T-helper 2 cell treated with Interferon-gamma antibody and Interleukin-4, amounts not matched to agents 100 ng/mL and 5 ng/mL, for 36 hours (primary cell): ENCODE measurements around the gene ADSS1. TPM values are rescaled to one million over a fixed set of nuclear protein-coding genes. Genes with fewer than 3 reads are reported as not detected.
"Not testable (repeated sequence)": the region's sequence is repeated elsewhere in the genome, so short reads cannot be mapped to it uniquely, and the experiment has no call there.

Experiments
- intact Hi-C: fragments of 100-400 bp; cut with micrococcal nuclease; formaldehyde crosslinking; loops from one replicate; pipeline ENCODE4 v1.15.1; 2023
- total RNA-seq: library from RNA; stranded (reverse); gene quantifications from 2 replicates; pipeline ENCODE4 v1.2.3, GENCODE V29; 2022

ADSS1 gene
- total RNA-seq, 1 donor from 2014 or later = 1.0 TPM

DNA sequence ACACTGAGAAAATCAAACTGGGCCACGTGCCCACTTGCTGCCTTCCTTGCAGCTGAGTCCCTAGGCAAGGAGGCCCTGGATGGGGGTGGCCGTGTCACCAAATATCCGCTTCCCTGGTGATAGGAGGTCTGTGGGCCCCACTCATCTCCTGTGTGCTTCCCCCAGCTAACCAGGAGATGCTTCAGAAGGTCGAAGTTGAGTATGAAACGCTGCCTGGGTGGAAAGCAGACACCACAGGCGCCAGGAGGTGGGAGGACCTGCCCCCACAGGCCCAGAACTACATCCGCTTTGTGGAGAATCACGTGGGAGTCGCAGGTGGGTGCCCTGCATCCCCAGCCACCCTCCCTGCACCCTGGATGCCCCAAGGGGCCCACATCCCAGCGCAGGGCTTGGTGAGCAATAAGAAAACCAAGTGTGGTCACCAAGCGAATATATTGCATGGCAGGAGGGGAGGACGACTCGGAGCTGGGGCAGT lies 22.1 kb downstream of the ADSS1 start:
- intact Hi-C loops = no loop called here

GRCh38 chr14:104746934-104747481 lies 23.0 kb downstream of the ADSS1 start:
- intact Hi-C loops = no loop called here

DNA sequence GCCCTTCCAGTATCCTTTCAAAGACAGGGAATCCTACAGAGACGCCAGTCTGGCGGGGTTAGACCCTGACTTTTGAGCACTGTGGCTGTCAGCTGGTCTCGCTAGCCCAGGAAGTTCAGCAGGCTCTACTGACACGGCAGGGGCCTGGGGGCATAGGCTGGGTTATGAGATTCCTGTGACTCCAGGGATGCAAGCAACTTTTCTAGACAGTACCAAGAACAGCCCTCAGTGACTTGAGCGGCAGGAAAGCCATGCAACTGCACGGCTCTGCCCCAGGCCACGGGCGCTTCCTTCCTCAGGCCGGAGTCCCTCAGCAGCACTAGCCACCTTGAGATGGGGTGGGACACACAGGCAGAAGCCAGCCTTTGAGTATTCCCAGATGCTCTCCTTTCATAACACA lies 23.8 kb downstream of the ADSS1 start:
- intact Hi-C loops = no loop called here

DNA sequence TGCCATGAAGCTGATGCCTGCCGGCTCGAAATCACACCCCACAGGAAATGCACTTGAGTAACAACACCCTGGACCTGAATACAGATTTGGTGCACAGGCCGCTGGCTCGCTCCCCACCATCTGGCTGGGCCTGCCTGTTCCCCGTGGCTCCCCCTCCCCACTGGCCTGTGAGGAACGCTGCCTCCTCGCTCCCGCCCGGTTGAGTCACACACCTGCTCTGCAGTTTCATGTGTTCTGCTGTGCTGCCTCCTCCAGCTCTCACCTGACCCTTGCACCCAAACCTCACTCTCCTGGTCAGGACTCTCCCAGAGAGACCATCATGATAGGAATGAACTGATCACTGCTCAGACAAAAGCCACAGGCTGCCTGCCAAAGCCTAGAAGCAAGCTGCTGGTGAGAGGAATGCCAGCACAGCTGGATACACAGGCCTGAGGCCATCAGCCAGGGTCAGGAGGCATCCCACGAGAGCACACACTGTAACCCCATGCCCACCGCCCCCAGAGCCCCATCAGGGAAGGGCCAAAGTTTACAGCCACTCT lies 25.2 kb downstream of the ADSS1 start:
- intact Hi-C loops = no loop called here

GRCh38 chr14:104750056-104750752 lies 26.2 kb downstream of the ADSS1 start:
- intact Hi-C loops = no loop called here

DNA sequence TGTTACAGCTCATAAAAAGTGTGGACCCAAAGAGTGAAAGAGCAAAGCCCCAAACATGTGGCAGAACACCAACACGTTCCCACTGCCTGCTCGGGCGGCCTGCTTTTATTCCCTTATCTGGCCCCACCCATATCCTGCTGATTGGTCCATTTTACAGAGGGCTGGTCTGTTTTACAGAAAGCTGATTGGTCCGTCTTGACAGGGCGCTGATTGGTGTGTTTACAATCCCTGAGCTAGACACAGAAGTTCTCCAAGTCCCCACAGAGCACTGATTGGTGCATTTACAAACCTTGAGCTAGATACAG lies 26.7 kb downstream of the ADSS1 start:
- intact Hi-C loops = not testable (repeated sequence)

GRCh38 chr14:104751539-104752422 lies 27.8 kb downstream of the ADSS1 start:
- intact Hi-C loops = loop anchor here (2.0 kb wide), 3 partner anchors 27 to 269 kb away; partner anchors contain the start of genes ADSS1 and CDCA4

DNA sequence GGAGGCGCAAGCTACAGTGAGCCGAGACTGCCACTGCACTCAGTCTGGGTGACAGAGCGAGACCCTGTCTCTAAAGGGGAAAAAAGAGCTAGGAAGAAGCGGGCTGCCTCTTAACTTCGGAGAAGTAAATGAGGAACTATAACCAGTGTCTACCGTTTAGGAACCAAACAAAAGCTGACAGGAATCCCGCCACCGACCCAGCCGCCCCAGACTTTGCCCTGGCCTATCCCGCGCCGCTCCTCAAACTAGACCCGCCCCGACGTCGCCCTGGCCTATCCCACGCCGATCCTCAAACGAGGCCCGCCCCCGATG lies 28.4 kb downstream of the ADSS1 start:
- intact Hi-C loops = loop anchor here (2.0 kb wide), 3 partner anchors 28 to 268 kb away; partner anchors contain the start of genes ADSS1 and CDCA4

GRCh38 chr14:104752735-104753527 lies 28.9 kb downstream of the ADSS1 start, which contains the start of gene SIVA1:
Gene SIVA1 (plus strand): TSS chr14:104753147. CDS start chr14:104753202, 55 bp downstream.
- intact Hi-C loops = loop anchor here (1.0 to 2.0 kb wide), 4 partner anchors 28 to 268 kb away; partner anchors contain the start of genes ADSS1 and CDCA4

- intact Hi-C loops = loop anchor here (1.0 to 2.0 kb wide), 4 partner anchors 29 to 267 kb away; partner anchors contain the start of genes ADSS1 and CDCA4
Measured at GRCh38 chr14:104753528-104754212, 29.6 kb downstream of the ADSS1 start.

DNA sequence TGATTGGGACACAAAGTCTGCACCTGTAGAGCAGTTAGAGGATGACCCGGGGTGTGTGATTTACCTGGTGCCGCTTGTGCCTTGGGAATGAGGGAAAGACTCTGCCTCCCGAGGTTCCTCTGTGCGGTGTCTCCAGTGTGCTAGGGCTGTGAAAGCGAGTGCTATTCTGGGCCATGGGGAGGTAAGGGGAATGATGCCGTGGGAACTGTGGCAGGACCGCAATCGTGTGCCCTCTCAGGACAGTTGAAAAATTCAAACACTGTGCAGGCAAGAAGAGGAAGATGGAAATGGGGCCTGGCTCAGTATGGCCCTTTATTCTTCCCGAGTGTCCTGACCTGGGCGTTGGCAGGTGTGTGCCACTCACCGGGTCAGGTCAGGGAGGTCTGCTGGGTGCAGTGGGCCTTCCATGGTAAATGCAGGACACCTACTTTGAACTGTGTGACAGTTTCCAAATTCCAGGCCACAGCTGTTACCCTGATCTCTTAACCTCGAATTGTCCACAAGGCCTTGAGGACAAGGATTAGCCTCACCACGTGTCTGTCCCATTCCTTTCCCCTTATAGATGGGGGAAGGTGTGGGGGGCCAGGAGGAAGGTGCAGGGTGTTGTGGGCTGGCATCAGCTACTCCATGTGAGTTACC lies 30.3 kb downstream of the ADSS1 start:
- intact Hi-C loops = no loop called here

DNA sequence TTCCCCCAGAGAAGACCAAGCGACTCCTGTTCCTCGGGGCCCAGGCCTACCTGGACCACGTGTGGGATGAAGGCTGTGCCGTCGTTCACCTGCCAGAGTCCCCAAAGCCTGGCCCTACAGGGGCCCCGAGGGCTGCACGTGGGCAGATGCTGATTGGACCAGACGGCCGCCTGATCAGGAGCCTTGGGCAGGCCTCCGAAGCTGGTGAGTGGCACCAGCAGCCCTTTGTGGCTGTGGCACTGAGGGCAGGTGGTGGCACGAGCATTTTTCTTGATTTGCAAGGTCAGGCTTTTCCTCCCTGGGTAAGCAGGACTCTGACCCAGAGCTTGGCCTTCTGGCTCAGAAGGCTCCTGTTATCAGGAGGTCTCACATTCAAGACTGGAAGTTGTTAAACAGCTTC lies 31.6 kb downstream of the ADSS1 start:
- intact Hi-C loops = no loop called here

DNA sequence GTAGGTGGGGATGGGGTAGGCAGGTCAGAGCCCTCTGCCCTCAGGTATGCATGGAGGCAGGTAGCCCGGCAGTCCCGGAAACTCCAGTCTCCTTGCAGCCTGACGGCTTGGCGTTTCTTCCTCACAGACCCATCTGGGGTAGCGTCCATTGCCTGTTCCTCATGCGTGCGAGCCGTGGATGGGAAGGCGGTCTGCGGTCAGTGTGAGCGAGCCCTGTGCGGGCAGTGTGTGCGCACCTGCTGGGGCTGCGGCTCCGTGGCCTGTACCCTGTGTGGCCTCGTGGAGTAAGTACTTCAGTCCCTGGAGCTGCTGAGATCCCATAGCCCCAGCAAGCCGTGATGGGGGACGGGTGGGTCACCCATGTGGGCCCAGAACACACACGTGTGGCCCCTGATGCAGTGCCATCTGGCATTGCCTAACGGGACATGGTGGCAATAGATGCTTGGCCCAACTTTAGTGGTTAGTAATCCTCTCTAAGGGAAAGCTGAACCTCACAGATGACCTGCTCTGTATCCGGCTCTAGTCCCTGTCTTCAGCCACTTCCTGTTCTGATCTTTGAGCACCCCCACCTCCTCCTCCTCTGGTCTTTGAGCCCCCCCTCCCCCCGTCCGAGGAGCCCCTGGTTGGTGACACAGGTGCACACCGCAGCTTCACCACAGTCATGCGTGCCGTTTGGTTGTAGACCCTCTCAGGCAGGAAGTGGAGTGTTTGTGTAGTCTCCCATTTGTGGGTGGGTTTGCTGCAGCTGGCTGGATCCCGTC lies 32.6 kb downstream of the ADSS1 start:
- intact Hi-C loops = no loop called here

GRCh38 chr14:104757238-104757585 lies 33.2 kb downstream of the ADSS1 start:
- intact Hi-C loops = no loop called here

- intact Hi-C loops = no loop called here
Measured at GRCh38 chr14:104757681-104758392, 33.8 kb downstream of the ADSS1 start.

- intact Hi-C loops = no loop called here
Measured at GRCh38 chr14:104758981-104759969, 35.2 kb downstream of the ADSS1 start.

DNA sequence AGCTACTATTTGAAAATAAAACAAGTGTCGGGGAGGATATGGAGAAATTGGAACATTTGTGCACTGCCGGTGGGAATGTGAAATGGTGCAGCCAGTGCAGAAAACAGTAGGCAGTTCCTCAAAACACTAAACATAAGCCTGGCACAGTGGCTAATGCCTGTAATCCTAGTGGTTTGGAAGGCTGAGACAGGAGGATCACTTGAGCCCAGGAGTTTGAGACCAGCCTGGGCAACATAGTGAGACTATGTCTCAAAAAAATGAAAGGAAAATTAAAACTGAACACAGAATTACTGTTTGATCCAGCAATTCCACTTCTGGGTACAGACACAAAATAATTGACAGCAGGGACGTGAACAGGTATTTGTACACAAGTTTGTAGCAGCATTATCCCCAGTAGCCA lies 41.5 kb downstream of the ADSS1 start:
- intact Hi-C loops = no loop called here
